NCI-H82 treated with DMSO at 0.1 percent for 48 hours (cell line): ENCODE results near the gene SYNPO2.

Experiments
- DNase-seq: peaks from one replicate; lab custom pipeline; 2025; ENCODE audit not compliant: unreplicated experiment; lab: John Stamatoyannopoulos, UW

The SYNPO2 gene

GRCh38 chr4:118881512-118882146 is 7.0 kb upstream of the SYNPO2 start:
- no peak for DNase-seq

GRCh38 chr4:118883861-118884260 is 4.8 kb upstream of the SYNPO2 start:
- no peak for DNase-seq

GRCh38 chr4:118884716-118885115 is 3.9 kb upstream of the SYNPO2 start:
- no peak for DNase-seq

- DNase-seq, result no peak
Measured at GRCh38 chr4:118889312-118889691, 648 bp downstream of the SYNPO2 start.

GRCh38 chr4:118894034-118894433 is 5.4 kb downstream of the SYNPO2 start:
- DNase-seq, result no peak

- DNase-seq, result no peak
Measured at GRCh38 chr4:118898221-118898620, 9.6 kb downstream of the SYNPO2 start.

GRCh38 chr4:118898684-118899138 is 10.1 kb downstream of the SYNPO2 start:
- DNase-seq, result no peak

GRCh38 chr4:118904418-118904817 is 15.8 kb downstream of the SYNPO2 start:
- no peak for DNase-seq

- peak; percentile 48 for DNase-seq
Measured at GRCh38 chr4:118904935-118905334, 16.3 kb downstream of the SYNPO2 start.

GRCh38 chr4:118905566-118905965 is 16.9 kb downstream of the SYNPO2 start:
- DNase-seq, result no peak

GRCh38 chr4:118909173-118909956 is 20.7 kb downstream of the SYNPO2 start:
- no peak for DNase-seq

GRCh38 chr4:118910221-118910620 is 21.6 kb downstream of the SYNPO2 start:
- no peak for DNase-seq

GRCh38 chr4:118911238-118911703 is 22.6 kb downstream of the SYNPO2 start:
- no peak for DNase-seq

GRCh38 chr4:118915468-118915867 is 26.8 kb downstream of the SYNPO2 start:
- DNase-seq, result no peak

GRCh38 chr4:118916691-118917289 is 28.1 kb downstream of the SYNPO2 start:
- DNase-seq, result no peak

- DNase-seq, result no peak
Measured at GRCh38 chr4:118917582-118917981, 28.9 kb downstream of the SYNPO2 start.

- DNase-seq, result no peak
Measured at GRCh38 chr4:118918388-118918787, 29.7 kb downstream of the SYNPO2 start.

- DNase-seq, result no peak
Measured at GRCh38 chr4:118920247-118920646, 31.6 kb downstream of the SYNPO2 start.

- DNase-seq, result no peak
Measured at GRCh38 chr4:118921786-118922185, 33.1 kb downstream of the SYNPO2 start.

GRCh38 chr4:118923891-118924290 is 35.2 kb downstream of the SYNPO2 start:
- no peak for DNase-seq

- DNase-seq, result no peak
Measured at GRCh38 chr4:118927974-118928373, 39.3 kb downstream of the SYNPO2 start.

GRCh38 chr4:118930255-118930654 is 41.6 kb downstream of the SYNPO2 start:
- no peak for DNase-seq
